Loucy (cell line): ENCODE measurements around the gene CCDC196.
A peak's percentile ranks its signal among the peaks of the same experiment; 100 is the strongest.

Experiments
- H2AFZ ChIP-seq: fragments of 200-600 bp; sonication (generic); 2 replicates; pipeline ENCODE4 v1.6.0; 2016; ENCODE audit warnings: antibody characterized with exemption, mild to moderate bottlenecking, low read length, moderate library complexity
- H3F3A ChIP-seq: fragments of 200-600 bp; 2 replicates; pipeline ENCODE4 v1.6.0; 2016; ENCODE audit warnings: antibody characterized with exemption, low read depth, mild to moderate bottlenecking
- H3K27me3 ChIP-seq: fragments of 200-600 bp; sonication (generic); 2 replicates; pipeline ENCODE4 v1.6.1; 2014; ENCODE audit warnings: low read length, mild to moderate bottlenecking; ENCODE audit not compliant: insufficient read depth, poor library complexity, severe bottlenecking
- H3K36me3 ChIP-seq: fragments of 200-600 bp; sonication (generic); 2 replicates; pipeline ENCODE4 v1.6.1; 2016; ENCODE audit warnings: low read length; ENCODE audit not compliant: insufficient read depth
- H3K4me1 ChIP-seq: fragments of 200-600 bp; sonication (generic); 2 replicates; pipeline ENCODE4 v1.5.1; 2014; ENCODE audit warnings: low read length, mild to moderate bottlenecking; ENCODE audit not compliant: insufficient read depth, poor library complexity, severe bottlenecking
- H3K4me2 ChIP-seq: fragments of 200-600 bp; sonication (generic); 2 replicates; pipeline ENCODE4 v1.6.0; 2014; ENCODE audit warnings: antibody characterized with exemption, low read length, low read depth, mild to moderate bottlenecking; ENCODE audit not compliant: poor library complexity, severe bottlenecking
- H3K4me3 ChIP-seq: fragments of 200-600 bp; sonication (generic); 2 replicates; pipeline ENCODE4 v1.5.1; 2014; ENCODE audit warnings: low read length, mild to moderate bottlenecking, mixed read lengths; ENCODE audit not compliant: poor library complexity, severe bottlenecking
- H3K79me2 ChIP-seq: fragments of 200-600 bp; sonication (generic); 2 replicates; pipeline ENCODE4 v1.6.1; 2014; ENCODE audit warnings: low read length; ENCODE audit not compliant: insufficient read depth
- H3K9ac ChIP-seq: fragments of 200-600 bp; sonication (generic); 2 replicates; pipeline ENCODE4 v1.6.0; 2014; ENCODE audit warnings: mild to moderate bottlenecking, low read depth, low read length, moderate library complexity; ENCODE audit not compliant: poor library complexity, severe bottlenecking
- H3K9me2 ChIP-seq: fragments of 200-600 bp; sonication (generic); replicated peaks from 2 replicates; pipeline ENCODE4 v1.6.1; 2016; ENCODE audit warnings: low read depth, low read length, mixed read lengths
- H3K9me3 ChIP-seq: fragments of 200-600 bp; sonication (generic); 2 replicates; pipeline ENCODE4 v1.6.1; 2014; ENCODE audit warnings: mild to moderate bottlenecking, antibody characterized with exemption, low read length, low read depth; ENCODE audit not compliant: insufficient read depth
- H4K20me1 ChIP-seq: fragments of 200-600 bp; sonication (generic); 2 replicates; pipeline ENCODE4 v1.6.0; 2014; ENCODE audit warnings: antibody characterized with exemption, low read length, mild to moderate bottlenecking; ENCODE audit not compliant: insufficient read depth, poor library complexity, severe bottlenecking
- CTCF ChIP-seq: fragments of 200-600 bp; sonication (generic); conservative IDR thresholded peaks from 2 replicates; pipeline ENCODE4 v1.5.1; 2014; ENCODE audit warnings: mild to moderate bottlenecking, antibody characterized with exemption, low read length
- EZH2phosphoT487 ChIP-seq: fragments of 200-600 bp; IDR thresholded peaks from 2 replicates; pipeline ENCODE4 v1.6.1; 2018; ENCODE audit warnings: antibody characterized with exemption, mild to moderate bottlenecking, moderate library complexity, borderline replicate concordance

Gene CCDC196

GRCh38 chr14:66507181-66507721 lies 21.1 kb downstream of the CCDC196 start:
- Histone ChIP-seq H3K4me1 (peaks cover 24% of the 10 kb centered on the region), H3K9ac (peak overlapping the region; percentile 93), H4K20me1 (peaks cover 40% of the 10 kb centered on the region), H3K27me3 (no peaks in the 10 kb centered on the region), H2AFZ (peak overlapping the region; percentile 82), H3K79me2 (peaks cover 39% of the 10 kb centered on the region), H3F3A (no peaks in the 10 kb centered on the region), H3K36me3 (no peaks in the 10 kb centered on the region), H3K4me3 (peak overlapping the region; percentile 99), H3K9me2 (no peaks in the 10 kb centered on the region), H3K9me3 (no peaks in the 10 kb centered on the region), H3K4me2 (peak overlapping the region; percentile 94)
- TF ChIP-seq CTCF: no peak
- TF ChIP-seq EZH2phosphoT487: no peak

- H3K79me2 ChIP-seq: peaks cover 46% of the 10 kb centered on the region
- peak within 1 kb of the TSS; percentile 93 for H3K9ac ChIP-seq
- H2AFZ ChIP-seq: peak within 1 kb of the TSS; percentile 82
- peak within 1 kb of the TSS; percentile 94 for H3K4me2 ChIP-seq
- H3K27me3 ChIP-seq: no peaks in the 10 kb centered on the region
- H3K9me2 ChIP-seq: no peaks in the 10 kb centered on the region
- no peak for TF ChIP-seq EZH2phosphoT487
- TF ChIP-seq CTCF: 0 out of 2 replicates have a peak, but pooled peaks have one; percentile 17
- no peaks in the 10 kb centered on the region for H3F3A ChIP-seq
- peaks cover 31% of the 10 kb centered on the region for H3K4me1 ChIP-seq
- H3K9me3 ChIP-seq: no peaks in the 10 kb centered on the region
- peak within 1 kb of the TSS; percentile 99 for H3K4me3 ChIP-seq
- H4K20me1 ChIP-seq: peaks cover 46% of the 10 kb centered on the region
- no peaks in the 10 kb centered on the region for H3K36me3 ChIP-seq
Measured at GRCh38 chr14:66507722-66508546, 21.8 kb downstream of the CCDC196 start, which contains the start of gene GPHN. Gene GPHN, plus strand, starts transcription at chr14:66508147.

- H3K4me1 ChIP-seq: peaks cover 37% of the 10 kb centered on the region
- peak overlapping the region; percentile 99 for H3K4me3 ChIP-seq
- H3K9ac ChIP-seq: peak overlapping the region; percentile 93
- H3K4me2 ChIP-seq: peak overlapping the region; percentile 88
- H3F3A ChIP-seq: no peaks in the 10 kb centered on the region
- H3K9me2 ChIP-seq: no peaks in the 10 kb centered on the region
- TF ChIP-seq EZH2phosphoT487 (no peak), CTCF (no peak)
- peak overlapping the region; percentile 82 for H2AFZ ChIP-seq
- no peaks in the 10 kb centered on the region for H3K9me3 ChIP-seq
- peaks cover 51% of the 10 kb centered on the region for H3K79me2 ChIP-seq
- H3K27me3 ChIP-seq: no peaks in the 10 kb centered on the region
- H4K20me1 ChIP-seq: peaks cover 52% of the 10 kb centered on the region
- H3K36me3 ChIP-seq: no peaks in the 10 kb centered on the region
Measured at GRCh38 chr14:66508547-66508845, 22.3 kb downstream of the CCDC196 start.
